HepG2 (cell line): ENCODE results near the gene RAB17. TPM values are rescaled to one million over a fixed set of nuclear protein-coding genes. Genes with fewer than 3 reads are reported as not detected.
A peak's percentile ranks its signal among the peaks of the same experiment; 100 is the strongest.

ENCODE experiments used
- ATAC-seq: fragments of 200-7000 bp; cut with Tn5 transposase; 3 replicates; pipeline ENCODE4 v1.9.1; 2020; ENCODE audit warnings: mild to moderate bottlenecking, moderate library complexity
- BruUV-seq: library from RNA; stranded (reverse); fragments of 400-500 nt; replicated peaks from 2 replicates; lab custom pipeline; 2021; lab: Mats Ljungman, UMichigan
- CTCF ChIA-PET: fragments of 300-600 bp; formaldehyde crosslinking; extraction: SDS; loops from one replicate; lab custom pipeline; 2021; ENCODE audit warnings: low total read pairs, inconsistent platforms, low intra/inter-chr PET ratio; lab: Yijun Ruan, JAX
- POLR2A ChIA-PET: fragments of 350-600 bp; sonication (Branson Sonifier 250); formaldehyde crosslinking; loops from one replicate; lab custom pipeline; 2020; ENCODE audit warnings: antibody characterized with exemption, inconsistent platforms; lab: Yijun Ruan, JAX
- DNase-seq: peaks from one replicate; pipeline ENCODE4 v3.0.0-alpha.2; 2015; ENCODE audit warnings: low spot score
- FAIRE-seq: peaks from 3 replicates; lab custom pipeline; 2011; peaks lifted over from hg19 to GRCh38; lab: Jason Lieb, UNC
- H2AFZ ChIP-seq: one replicate; pipeline ENCODE4 v1.6.1; 2011; ENCODE audit warnings: low read length, inconsistent platforms
- H3K27ac ChIP-seq: fragments of 300-600 bp; 3 replicates; pipeline ENCODE4 v1.8.0; 2011; ENCODE audit warnings: mixed run types, mild to moderate bottlenecking, mixed read lengths, low read length, inconsistent platforms; ENCODE audit not compliant: insufficient read depth; ENCODE audit errors: extremely low read length
- H3K27me3 ChIP-seq, 2 experiments: fragments of 200-600 bp in 1 of 2; 2 replicates in 1 of 2; 3 replicates in 1 of 2; pipeline versions ENCODE4 v1.6.0 to v1.8.0; 2011; ENCODE audit warnings: low read length in 2 of 2, mild to moderate bottlenecking in 2 of 2, moderate library complexity in 2 of 2, inconsistent platforms in 1 of 2; ENCODE audit not compliant: insufficient read depth in 2 of 2, control insufficient read depth in 1 of 2
- H3K36me3 ChIP-seq, 2 experiments: fragments of 200-600 bp in 1 of 2; replicated peaks in 1 of 2; 2 replicates in 1 of 2; 3 replicates in 1 of 2; pipeline versions ENCODE4 v1.5.1 to v1.8.0; 2011; ENCODE audit warnings: low read length in 2 of 2, inconsistent platforms in 1 of 2; ENCODE audit not compliant: insufficient read depth in 2 of 2, control insufficient read depth in 1 of 2
- H3K4me1 ChIP-seq: 2 replicates; pipeline ENCODE4 v1.5.1; 2012; ENCODE audit warnings: low read length, inconsistent platforms; ENCODE audit not compliant: insufficient read depth
- H3K4me2 ChIP-seq: 2 replicates; pipeline ENCODE4 v1.6.0; 2011; ENCODE audit warnings: low read depth, low read length, inconsistent platforms
- H3K4me3 ChIP-seq, 3 experiments: fragments of 200-600 bp in 1 of 3; sonication (generic), shearing (Covaris generic) in 1 of 3; replicated peaks in 1 of 3; 2 replicates each; pipeline ENCODE4 v1.5.1; 2011 to 2016; ENCODE audit warnings: low read length in 3 of 3, inconsistent platforms in 2 of 3, low read depth in 2 of 3, mild to moderate bottlenecking in 2 of 3, control low read depth in 1 of 3, mixed read lengths in 1 of 3; ENCODE audit not compliant: insufficient read depth in 1 of 3
- H3K79me2 ChIP-seq: one replicate; pipeline ENCODE4 v1.6.1; 2011; ENCODE audit warnings: low read length, inconsistent platforms; ENCODE audit not compliant: insufficient read depth
- H3K9ac ChIP-seq: 2 replicates; pipeline ENCODE4 v1.6.0; 2011; ENCODE audit warnings: mild to moderate bottlenecking, low read depth, low read length, inconsistent platforms; ENCODE audit not compliant: insufficient read depth
- H3K9me3 ChIP-seq: 2 replicates; pipeline ENCODE4 v1.5.1; 2012; ENCODE audit warnings: mild to moderate bottlenecking, low read length
- H4K20me1 ChIP-seq: 2 replicates; pipeline ENCODE4 v1.6.0; 2011; ENCODE audit warnings: inconsistent platforms, mild to moderate bottlenecking, low read length, moderate library complexity; ENCODE audit not compliant: insufficient read depth
- CSRNP1 ChIP-seq: sonication (generic); formaldehyde crosslinking; IDR thresholded peaks from 2 replicates; pipeline ENCODE4 v1.8.1; 2023; ENCODE audit warnings: mild to moderate bottlenecking, missing genetic modification reagents
- NFYC ChIP-seq: IDR thresholded peaks from 2 replicates; pipeline ENCODE4 v1.6.1; 2016; ENCODE audit warnings: missing genetic modification reagents, missing compliant biosample characterization
- POLR2A ChIP-seq, 2 experiments: IDR thresholded peaks; 2 replicates each; pipeline ENCODE4 v1.6.1; 2011; ENCODE audit warnings: low read depth in 2 of 2, low read length in 2 of 2, mild to moderate bottlenecking in 1 of 2, moderate library complexity in 1 of 2; ENCODE audit not compliant: insufficient read depth in 1 of 2
- RXRA ChIP-seq: sonication (generic); formaldehyde crosslinking; IDR thresholded peaks from 2 replicates; pipeline ENCODE4 v1.5.1; 2020; ENCODE audit warnings: missing genetic modification reagents
- ZNF230 ChIP-seq: sonication (generic); formaldehyde crosslinking; IDR thresholded peaks from 2 replicates; pipeline ENCODE4 v1.4.0; 2020; ENCODE audit warnings: mild to moderate bottlenecking, missing genetic modification reagents
- ZNF557 ChIP-seq: sonication (generic); formaldehyde crosslinking; IDR thresholded peaks from 2 replicates; pipeline ENCODE4 v1.4.0; 2020; ENCODE audit warnings: missing genetic modification reagents
- WGBS: methylation state at CpG from one replicate; pipeline ENCODE4 v1.1.6; 2017; ENCODE audit warnings: low lambda C conversion rate; 5-methylcytosine and 5-hydroxymethylcytosine counted together
- in situ Hi-C: cut with HindIII; loops from 2 replicates; pipeline ENCODE4 v1.10.0; 2017; ENCODE audit warnings: low pct_unique_long_range_greater_than_20kb; ENCODE audit not compliant: extremely low pct_ligation_motif_present
- intact Hi-C: fragments of 100-400 bp; cut with micrococcal nuclease; formaldehyde crosslinking; loops from one replicate; pipeline ENCODE4 v1.10.0; 2022; ENCODE audit not compliant: unreplicated experiment
- polyA plus RNA-seq, 8 experiments: library from polyadenylated mRNA; depleted of rRNA in 3 of 8; stranded (reverse) in 7 of 8; unstranded in 1 of 8; fragments of >200 nt; fragmentation: Illumina TruSeq in 4 of 8; extraction: Trizol in 4 of 8; gene quantifications; 2 replicates each; pipeline versions ENCODE4 v1.2.1 to v1.2.3, GENCODE V29; 2011 to 2016; ENCODE audit warnings: low read depth in 4 of 8, missing spikeins in 1 of 8, mixed read lengths in 1 of 8; ENCODE audit not compliant: insufficient read depth in 1 of 8
- total RNA-seq, 5 experiments: library from RNA; depleted of rRNA; stranded (reverse); fragments of >200 nt; fragmentation: Illumina TruSeq; extraction: Trizol; gene quantifications; 2 replicates each; pipeline ENCODE4 v1.2.3, GENCODE V29; 2016; ENCODE audit warnings: low read depth in 1 of 5

The RAB17 gene
- total and polyA plus RNA-seq, 2 of the 13 experiments (the other 11 are each of a cell fraction or from before 2014, with no cell fraction given), result 68.0 to 124 TPM

GRCh38 chr2:237593036-237593435, 2.5 kb upstream of the RAB17 start:
- Histone ChIP-seq H3K4me2 (no peak overlapping the region), H3K27ac (no peak overlapping the region), H2AFZ (no peak overlapping the region), H3K36me3 (no peaks in the 10 kb centered on the region), H3K79me2 (peaks cover 18% of the 10 kb centered on the region), H3K27me3 (no peaks in the 10 kb centered on the region; a peak in 1 of 5 replicates), H3K9me3 (no peaks in the 10 kb centered on the region), H3K4me3 (no peak overlapping the region), H4K20me1 (no peaks in the 10 kb centered on the region), H3K4me1 (peaks cover 96% of the 10 kb centered on the region), H3K9ac (no peak overlapping the region)
- in situ Hi-C loops (no loop called here), intact Hi-C loops (no loop called here)
- FAIRE-seq (no peak), ATAC-seq (no peak), DNase-seq (no peak)
- no TSS peak for BruUV-seq
- 88% methylated on average over 10 of the region's 10 CpGs for WGBS
- POLR2A ChIA-PET, result no interaction called here
- CTCF ChIA-PET, result no interaction called here
- TF ChIP-seq ZNF230 (CRISPR knock-in tag) (0 out of 2 replicates have a peak, but pooled peaks have one; percentile 44), ZNF557 (CRISPR knock-in tag) (no peak)

DNA sequence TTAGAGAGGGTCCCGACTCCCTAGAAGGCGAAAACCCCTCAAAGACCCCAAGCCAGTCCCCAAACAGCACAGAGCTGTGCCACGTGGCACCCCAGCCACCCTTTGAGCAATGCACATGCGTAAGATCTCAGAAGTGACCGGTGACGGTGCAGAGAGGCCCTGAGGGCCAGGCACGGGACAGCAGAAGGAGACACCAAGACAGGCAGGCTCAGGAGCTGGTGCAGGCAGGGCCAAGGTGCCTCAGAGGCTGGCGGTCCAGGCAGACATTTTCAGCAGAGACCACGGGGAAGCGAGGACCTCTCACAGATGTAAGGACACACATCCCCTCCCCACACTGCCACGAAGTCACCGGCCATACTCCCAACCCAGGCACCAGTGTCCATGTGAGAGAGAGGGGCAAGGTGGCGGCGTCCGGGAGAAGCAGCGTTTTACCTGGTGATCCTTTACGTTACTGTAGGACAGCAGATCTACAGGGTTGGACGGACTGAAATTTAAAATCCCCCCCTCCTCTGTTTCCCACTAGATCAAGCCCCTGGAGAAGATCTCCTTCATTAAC, 2.0 kb upstream of the RAB17 start:
- WGBS, result over 99% methylated on average over 18 of the region's 18 CpGs
- no peak overlapping the region for H2AFZ ChIP-seq
- H3K36me3 ChIP-seq, result no peaks in the 10 kb centered on the region
- ChIA-PET POLR2A (no interaction called here), CTCF (no interaction called here)
- ATAC-seq (no peak), DNase-seq (no peak), FAIRE-seq (no peak)
- in situ Hi-C loops, result no loop called here
- peaks cover 97% of the 10 kb centered on the region for H3K4me1 ChIP-seq
- no peak overlapping the region for H3K4me2 ChIP-seq
- no TSS peak for BruUV-seq
- H3K4me3 ChIP-seq, result no peak overlapping the region
- no peaks in the 10 kb centered on the region; a peak in 1 of 5 replicates for H3K27me3 ChIP-seq
- TF ChIP-seq CSRNP1 (CRISPR knock-in tag) (no peak), NFYC (CRISPR knock-in tag) (no peak), POLR2A (IDR thresholded peaks at IDR 0.05; ENCODE audit: insufficient read depth in 1 of 2, low read depth in 2 of 2, low read length in 2 of 2) (0 out of 4 replicates have a peak, but pooled peaks of 1 of the 2 experiments have one; percentile 21), RXRA (CRISPR knock-in tag) (0 out of 2 replicates have a peak, but pooled peaks have one; percentile 21)
- no peak overlapping the region for H3K27ac ChIP-seq
- no peaks in the 10 kb centered on the region for H3K9me3 ChIP-seq
- no peak overlapping the region for H3K9ac ChIP-seq
- intact Hi-C loops, result no loop called here
- H3K79me2 ChIP-seq, result peaks cover 23% of the 10 kb centered on the region
- H4K20me1 ChIP-seq, result no peaks in the 10 kb centered on the region
